Cardiac septum (tissue), 1 donor: ENCODE measurements around the gene CALHM1. TPM values are rescaled to one million over a fixed set of nuclear protein-coding genes. Genes with fewer than 3 reads are reported as not detected.
A peak's percentile ranks its signal among the peaks of the same experiment; 100 is the strongest.
"Not testable (repeated sequence)": the region's sequence is repeated elsewhere in the genome, so short reads cannot be mapped to it uniquely, and the experiment has no call there.

ENCODE experiments used
- DNase-seq: peaks from one replicate; pipeline ENCODE4 v3.0.0-alpha.2; 2020; ENCODE audit warnings: low spot score
- intact Hi-C: fragments of 100-400 bp; cut with DNase I; formaldehyde crosslinking; loops from one replicate; pipeline ENCODE4 v1.14.0; 2022
- long read RNA-seq: library from polyadenylated mRNA; unstranded; transcript quantifications from one replicate; pipeline ENCODE4 v2.0.0, GENCODE V29; 2021
- total RNA-seq: library from RNA; stranded (reverse); fragmentation: NEBNext Ultra II Directional; extraction: Animal tissue kit (Norgen Biotek cat#: 25700); gene quantifications from one replicate; pipeline ENCODE4 v1.2.1, GENCODE V29; 2021
- donor health status: DM: no; HTN: no; CAD: no.

Gene CALHM1
- not detected for total RNA-seq
- long read RNA-seq = 0 reads

GRCh38 chr10:103458720-103459119 is at the start of gene CALHM1:
Gene CALHM1, minus strand, starts transcription at chr10:103458900. Its CDS starts 149 bp downstream, at chr10:103458751.
- no peak for DNase-seq
- intact Hi-C loops = no loop called here

DNA sequence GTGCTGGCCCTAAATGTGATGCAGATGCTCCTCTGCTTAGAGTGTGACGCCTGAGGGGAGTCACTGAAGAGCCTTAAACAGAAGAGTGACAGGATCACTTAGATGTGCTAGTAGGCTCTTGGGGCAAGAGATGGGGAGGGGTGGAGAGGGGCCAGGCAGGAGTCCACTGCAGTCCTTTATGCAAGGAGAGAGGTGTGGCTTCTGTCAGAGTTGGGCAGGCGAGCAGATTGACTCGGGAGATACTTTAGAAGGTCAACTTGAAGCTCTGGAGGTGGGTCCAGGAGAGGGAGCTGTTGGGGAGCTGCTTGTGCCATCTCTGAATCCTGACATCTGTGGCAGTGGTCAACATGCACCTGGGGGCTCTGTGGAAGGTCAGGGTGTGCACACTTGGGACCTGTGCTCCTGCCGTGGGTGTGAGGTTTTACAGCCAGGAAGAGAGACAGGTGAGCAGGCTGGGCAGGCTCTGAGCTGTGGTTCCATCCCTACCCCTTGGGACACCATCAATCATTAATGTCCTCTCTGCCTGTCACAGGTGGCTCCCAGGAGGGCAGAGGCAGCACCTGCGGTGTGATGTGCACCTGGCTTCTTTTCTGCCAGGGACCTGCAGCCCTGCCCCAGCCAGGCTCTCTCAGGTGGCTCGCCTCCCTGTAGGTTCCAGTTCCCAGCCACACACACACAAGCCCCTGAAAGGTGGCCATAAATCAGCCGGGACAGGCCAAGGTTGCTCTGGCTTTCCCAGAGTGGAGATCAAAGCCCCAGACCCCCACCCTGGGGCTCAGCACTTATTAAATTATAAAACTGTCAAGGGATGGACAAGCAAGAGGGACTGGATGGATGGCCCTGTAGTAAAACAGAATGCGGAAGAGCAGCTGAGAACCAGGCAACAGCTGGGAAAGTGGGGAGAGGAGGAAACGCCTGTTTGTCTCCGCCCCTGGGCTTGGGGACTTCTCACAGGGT is 48.8 kb upstream of the CALHM1 start:
- intact Hi-C loops = no loop called here
- DNase-seq = no peak

DNA sequence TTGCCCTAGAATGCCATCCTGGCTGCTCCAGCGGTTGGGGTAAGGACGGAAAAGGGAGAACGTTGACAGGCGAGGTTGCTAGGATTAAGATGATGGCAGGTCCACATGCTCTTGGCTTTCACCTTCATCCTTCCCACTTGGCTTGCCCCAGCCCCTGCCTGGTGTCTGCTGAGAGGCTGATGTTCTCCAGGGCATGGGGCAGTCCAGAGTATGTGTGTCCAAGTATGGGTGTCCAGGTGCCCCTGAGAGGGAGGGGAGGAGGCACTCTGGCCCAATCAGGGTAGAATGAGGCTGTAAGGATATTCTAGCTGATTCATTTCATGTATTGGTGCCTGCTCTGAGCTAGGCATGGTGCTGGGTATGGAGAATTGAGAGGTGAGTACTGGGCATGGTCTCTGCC is 47.4 kb upstream of the CALHM1 start:
- no peak for DNase-seq

GRCh38 chr10:103504181-103504783 is 45.6 kb upstream of the CALHM1 start:
- peak; percentile 6 for DNase-seq
- intact Hi-C loops = no loop called here

More for the DNA sequence above, 47.4 kb upstream of the CALHM1 start:
- intact Hi-C loops = no loop called here

DNA sequence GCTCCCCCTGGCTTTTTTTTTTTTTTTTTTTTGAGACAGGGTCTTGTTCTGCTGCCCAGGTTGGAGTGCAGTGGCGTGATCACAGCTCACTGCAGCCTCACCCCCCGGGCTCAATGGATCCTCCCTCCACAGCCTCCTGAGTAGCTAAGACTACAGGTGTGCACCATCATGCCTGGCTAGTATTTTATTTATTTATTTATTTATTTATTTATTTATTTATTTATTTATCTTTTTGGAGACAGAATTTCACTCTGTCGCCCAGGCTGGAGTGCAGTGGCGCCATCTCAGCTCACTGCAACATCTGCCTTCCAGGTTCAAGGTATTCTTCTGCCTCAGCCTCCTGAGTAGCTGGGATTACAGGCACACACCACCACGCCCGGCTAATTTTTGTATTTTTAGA is 45.1 kb upstream of the CALHM1 start:
- intact Hi-C loops, DNase-seq: not testable (repeated sequence)

GRCh38 chr10:103502849-103503660 is 44.4 kb upstream of the CALHM1 start:
- intact Hi-C loops = no loop called here
- peak; percentile 66 for DNase-seq

DNA sequence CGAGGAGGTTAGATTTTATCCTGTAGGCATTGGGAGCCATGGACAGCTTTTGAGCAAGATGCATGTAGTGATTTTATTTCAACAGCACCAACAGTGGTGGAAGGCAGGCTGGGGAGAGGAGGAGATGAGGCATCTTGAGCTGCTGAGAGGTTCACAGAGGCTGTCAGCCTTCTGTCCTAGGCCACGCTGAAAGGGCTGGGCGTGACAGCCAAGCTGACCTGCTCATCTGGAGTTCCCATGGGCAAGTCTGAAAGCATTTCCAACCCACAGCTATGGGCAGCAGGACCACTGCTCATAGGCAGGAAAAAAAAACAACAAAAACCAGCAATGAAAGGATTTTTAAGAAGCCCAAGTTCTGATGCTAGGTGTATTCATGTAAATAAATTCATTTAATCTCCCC is 42.5 kb upstream of the CALHM1 start:
- intact Hi-C loops = no loop called here
- DNase-seq = peak; percentile 55

DNA sequence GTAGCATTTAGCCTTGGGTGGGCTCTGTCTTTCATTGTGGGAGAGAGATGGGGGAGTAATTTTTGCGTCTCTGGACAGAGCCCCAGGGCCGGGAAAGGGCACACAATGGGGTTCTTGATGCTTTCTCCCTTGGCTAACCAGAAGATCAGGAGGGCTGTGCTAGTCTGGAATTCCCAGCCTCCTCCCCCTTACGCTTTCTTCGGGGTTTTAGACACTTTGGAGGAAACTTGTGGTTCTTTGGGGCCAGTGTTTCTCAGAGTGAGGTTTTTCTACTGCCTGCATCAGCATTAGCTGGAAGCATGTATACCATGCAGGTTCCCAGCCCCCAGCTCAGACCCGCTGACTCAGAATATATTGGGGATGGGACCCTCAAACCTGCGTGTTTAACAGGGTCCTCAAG is 41.8 kb upstream of the CALHM1 start:
- intact Hi-C loops = no loop called here
- peak; percentile 26 for DNase-seq

DNA sequence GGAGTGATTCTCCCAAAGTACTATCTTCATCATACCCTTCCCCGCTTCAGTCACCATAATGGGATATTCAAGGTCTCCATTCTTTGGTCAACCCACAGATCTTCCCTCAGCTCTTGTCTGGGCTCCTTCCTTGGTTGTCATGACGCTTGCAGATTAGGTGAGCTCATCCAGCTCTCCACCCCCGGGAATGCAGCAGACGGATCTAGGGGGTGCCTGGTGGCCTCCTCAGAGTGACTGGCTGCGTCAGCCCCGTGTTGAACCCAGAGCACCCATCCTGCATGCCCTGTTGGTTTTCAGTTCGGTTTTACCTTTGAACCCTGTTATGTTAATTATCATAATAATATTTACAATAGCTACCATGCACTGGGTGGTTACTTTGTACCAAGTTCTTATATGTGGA is 41.2 kb upstream of the CALHM1 start:
- DNase-seq = peak; percentile 20
- intact Hi-C loops = no loop called here

DNA sequence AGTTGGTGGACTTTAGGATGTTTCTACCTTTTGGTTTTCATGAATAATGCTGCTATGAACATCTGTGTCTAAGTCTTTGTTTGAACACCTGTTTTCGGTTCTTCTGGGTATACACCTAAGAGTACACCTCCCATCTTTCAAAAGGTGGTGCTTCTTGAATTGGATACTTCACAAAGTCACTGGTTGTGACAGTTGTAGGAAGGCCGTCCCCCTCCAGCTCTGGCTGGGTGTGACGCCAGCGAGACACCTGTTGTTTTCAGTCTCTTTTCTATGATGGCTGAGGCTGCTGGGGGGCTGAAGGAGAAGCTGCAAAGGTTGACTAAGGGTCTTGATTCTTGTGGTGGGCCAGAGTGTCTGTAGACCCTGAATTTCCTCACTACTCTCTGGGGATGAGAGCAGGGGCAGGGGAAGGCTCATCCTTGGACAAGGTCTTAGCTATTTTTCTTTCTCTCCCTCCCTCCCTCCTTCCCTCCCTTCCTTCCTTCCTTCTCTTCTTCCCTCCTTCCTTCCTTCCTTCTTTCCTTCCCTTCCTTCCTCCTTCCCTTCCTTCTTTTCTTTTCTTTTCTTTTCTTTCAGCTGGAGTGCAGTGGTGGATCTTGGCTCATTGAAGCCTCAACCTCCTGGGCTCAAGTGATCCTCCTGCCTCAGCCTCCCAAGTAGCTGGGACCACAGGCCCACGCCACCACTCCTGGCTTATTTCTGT is 40.4 kb upstream of the CALHM1 start:
- no peak for DNase-seq
- intact Hi-C loops = no loop called here

- intact Hi-C loops = no loop called here
Observed at GRCh38 chr10:103497161-103497915, 38.6 kb upstream of the CALHM1 start.

DNA sequence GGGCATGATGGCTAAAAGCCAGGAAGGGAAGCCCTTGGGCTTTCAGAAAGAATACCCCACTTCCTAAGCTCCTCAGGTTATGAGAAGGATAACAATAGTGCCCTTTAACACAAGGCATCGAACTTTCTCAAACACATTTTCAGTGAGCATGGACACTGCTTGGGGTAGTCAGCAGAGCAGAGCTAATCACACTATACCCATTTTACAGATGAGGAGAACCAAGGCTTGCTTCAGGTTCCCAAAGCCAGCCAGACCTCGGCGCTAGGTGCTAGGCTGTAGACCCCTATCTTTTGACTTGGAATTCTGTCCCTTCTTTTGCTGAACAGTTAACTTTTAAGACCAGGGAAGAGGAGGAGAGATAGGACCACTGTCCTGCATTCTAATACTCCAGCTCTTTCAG is 36.6 kb upstream of the CALHM1 start:
- intact Hi-C loops = no loop called here
- no peak for DNase-seq

More at GRCh38 chr10:103497161-103497915, 38.6 kb upstream of the CALHM1 start:
- no peak for DNase-seq

DNA sequence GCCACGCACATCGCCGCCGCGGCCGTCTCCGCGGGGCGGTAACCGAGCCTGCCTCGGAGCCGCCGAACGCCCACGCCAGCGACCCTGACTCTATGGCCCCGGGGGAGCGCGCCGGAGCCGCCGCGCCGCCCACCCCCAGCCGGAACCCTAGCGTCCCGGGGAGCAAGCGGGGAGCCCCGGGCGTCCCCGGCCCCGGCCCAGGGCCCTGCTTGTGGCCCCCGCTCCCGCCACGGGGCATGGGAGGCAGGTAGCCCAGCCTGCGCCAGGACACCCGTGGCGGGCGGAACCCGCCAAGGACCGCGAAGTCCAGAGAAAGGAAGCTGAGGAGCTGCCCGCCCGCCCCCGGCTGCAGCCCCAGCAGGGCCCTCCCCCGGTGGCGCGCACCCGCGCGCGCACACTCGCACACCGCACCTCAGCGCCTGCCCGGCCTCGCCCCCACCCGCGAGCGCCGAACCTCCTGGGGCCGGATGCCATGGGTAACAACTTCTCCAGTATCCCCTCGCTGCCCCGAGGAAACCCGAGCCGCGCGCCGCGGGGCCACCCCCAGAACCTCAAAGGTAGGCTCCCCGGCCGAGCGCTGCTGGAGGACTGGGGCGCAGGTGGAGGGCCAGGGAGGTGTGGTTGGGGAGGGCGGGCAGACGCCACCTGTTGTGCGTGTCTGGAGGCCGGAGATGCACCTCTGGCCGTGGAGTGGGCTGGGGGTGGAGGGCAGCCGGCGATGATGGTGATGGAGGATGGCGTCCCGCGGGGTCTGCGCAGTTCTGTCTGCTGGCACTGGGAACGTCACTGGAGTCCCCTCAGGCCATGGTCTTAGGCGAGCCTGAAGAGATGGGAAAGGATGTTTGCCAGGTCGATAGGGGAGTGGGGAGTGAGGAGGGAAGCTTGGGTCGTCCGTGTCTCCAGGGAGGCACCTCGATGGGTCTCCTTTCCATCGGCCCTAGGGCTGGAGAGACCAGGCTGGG is 35.5 kb upstream of the CALHM1 start:
- intact Hi-C loops = no loop called here
- no peak for DNase-seq

- DNase-seq = no peak
Observed at GRCh38 chr10:103493362-103493915, 34.7 kb upstream of the CALHM1 start, which contains the start of gene NEURL1. Gene NEURL1, plus strand, starts transcription at chr10:103493705. Its CDS starts 683 bp downstream, at chr10:103494388.

DNA sequence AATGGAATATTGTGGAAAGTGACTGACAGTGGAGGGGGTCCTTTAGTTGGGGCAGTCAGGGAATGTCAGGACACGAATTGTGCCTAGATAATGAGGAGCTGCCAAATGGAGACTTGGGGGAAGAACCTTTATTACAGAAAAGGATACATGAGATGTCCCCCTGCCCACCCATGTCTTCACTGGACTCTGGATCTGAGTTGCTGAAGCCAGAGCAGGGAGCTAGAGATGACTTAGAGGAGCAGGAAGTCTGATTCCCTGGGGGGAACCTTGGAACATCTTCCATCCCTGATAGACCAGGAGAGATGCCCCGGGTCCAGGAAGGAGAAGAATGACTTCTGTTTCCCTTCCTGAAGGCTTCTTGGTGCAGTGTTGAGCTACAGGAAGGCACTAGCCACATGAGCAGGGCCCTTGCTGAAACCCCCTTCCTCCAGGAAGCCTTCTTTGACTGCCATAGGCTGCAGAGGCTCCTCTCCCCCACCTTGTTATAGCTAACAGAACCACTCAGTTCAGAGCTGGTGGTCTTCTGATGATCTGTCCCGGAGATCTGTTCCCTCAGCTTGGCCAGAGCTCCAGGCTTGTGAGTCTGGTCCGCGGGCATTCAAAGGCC is 34.1 kb upstream of the CALHM1 start:
- intact Hi-C loops = no loop called here
- no peak for DNase-seq

More at GRCh38 chr10:103493362-103493915, 34.7 kb upstream of the CALHM1 start, which contains the start of gene NEURL1:
- intact Hi-C loops = no loop called here

GRCh38 chr10:103491729-103492364 is 33.1 kb upstream of the CALHM1 start:
- DNase-seq = no peak

More at GRCh38 chr10:103491729-103492364, 33.1 kb upstream of the CALHM1 start:
- intact Hi-C loops = no loop called here
